ENCODE results near the gene PAQR8.

Gene PAQR8

DNA sequence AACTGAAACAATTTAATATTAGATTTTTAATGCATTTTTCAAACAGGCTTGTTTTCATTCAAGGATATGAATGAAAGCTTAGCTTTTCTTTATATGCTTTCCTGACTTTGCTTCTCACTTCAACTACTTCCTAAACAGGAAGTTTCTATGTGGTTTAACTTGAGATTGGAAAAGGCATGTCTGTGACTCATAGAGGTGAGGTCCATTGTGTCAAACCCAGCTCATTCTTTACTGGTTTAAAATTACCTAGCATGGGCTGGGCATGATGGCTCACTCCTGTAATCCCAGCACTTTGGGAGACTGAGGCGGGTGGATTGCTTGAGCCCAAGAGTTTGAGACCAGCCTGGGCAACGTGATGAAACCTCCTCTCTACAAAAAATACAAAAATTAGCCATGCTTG, 92.6 kb downstream of the PAQR8 start:
- TF ChIP-seq, protein P1, sequence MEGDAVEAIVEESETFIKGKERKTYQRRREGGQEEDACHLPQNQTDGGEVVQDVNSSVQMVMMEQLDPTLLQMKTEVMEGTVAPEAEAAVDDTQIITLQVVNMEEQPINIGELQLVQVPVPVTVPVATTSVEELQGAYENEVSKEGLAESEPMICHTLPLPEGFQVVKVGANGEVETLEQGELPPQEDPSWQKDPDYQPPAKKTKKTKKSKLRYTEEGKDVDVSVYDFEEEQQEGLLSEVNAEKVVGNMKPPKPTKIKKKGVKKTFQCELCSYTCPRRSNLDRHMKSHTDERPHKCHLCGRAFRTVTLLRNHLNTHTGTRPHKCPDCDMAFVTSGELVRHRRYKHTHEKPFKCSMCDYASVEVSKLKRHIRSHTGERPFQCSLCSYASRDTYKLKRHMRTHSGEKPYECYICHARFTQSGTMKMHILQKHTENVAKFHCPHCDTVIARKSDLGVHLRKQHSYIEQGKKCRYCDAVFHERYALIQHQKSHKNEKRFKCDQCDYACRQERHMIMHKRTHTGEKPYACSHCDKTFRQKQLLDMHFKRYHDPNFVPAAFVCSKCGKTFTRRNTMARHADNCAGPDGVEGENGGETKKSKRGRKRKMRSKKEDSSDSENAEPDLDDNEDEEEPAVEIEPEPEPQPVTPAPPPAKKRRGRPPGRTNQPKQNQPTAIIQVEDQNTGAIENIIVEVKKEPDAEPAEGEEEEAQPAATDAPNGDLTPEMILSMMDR (IDR thresholded peaks at IDR 0.05; ENCODE audit: control extremely low read depth, extremely low read depth, low read depth, missing control alignments): no peak
- POLR2A ChIA-PET: no interaction called here
- CTCF ChIA-PET: interaction anchor here (0.7 to 1.6 kb wide), 5 partner anchors 13 to 406 kb away, joined by 3 to 5 read pairs (median 3); no protein-coding TSS in a partner anchor
- no peak for DNase-seq (ENCODE audit: extremely low spot score)

DNA sequence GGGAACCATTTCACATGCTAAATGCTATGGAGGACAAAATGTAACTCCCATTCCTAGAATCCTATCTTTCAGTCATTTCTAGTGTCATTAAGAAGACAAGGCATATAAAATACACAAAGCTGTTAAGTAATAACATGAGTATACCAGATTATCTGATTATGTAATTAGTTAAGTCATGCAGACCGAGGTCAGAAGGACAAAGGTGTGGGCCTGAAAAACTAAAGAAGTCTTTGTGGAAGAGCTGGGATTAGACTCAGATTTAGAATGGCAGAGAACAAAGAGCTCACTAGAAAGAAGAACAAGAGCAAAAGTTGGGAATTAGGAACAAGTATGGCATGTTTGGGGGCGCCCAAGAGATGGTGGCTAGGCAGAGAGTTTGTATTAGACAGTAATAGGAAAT, 95.1 kb downstream of the PAQR8 start:
- TF ChIP-seq, protein P1 (IDR thresholded peaks at IDR 0.05; ENCODE audit: control extremely low read depth, extremely low read depth, low read depth, missing control alignments): no peak
- no peak for DNase-seq (ENCODE audit: extremely low spot score)
- ChIA-PET CTCF (interaction anchor here (0.9 to 1.3 kb wide), 4 partner anchors 22 to 40 kb away, joined by 3 read pairs; no protein-coding TSS in a partner anchor), POLR2A (no interaction called here)
